GM12801 (cell line): ENCODE data around the gene TEX29.

Experiments used
- CTCF ChIP-seq: IDR thresholded peaks from one replicate; pipeline ENCODE4 v1.5.1; 2011; ENCODE audit warnings: control low read depth; ENCODE audit not compliant: insufficient read length; ENCODE audit errors: extremely low read depth

TEX29 gene

DNA sequence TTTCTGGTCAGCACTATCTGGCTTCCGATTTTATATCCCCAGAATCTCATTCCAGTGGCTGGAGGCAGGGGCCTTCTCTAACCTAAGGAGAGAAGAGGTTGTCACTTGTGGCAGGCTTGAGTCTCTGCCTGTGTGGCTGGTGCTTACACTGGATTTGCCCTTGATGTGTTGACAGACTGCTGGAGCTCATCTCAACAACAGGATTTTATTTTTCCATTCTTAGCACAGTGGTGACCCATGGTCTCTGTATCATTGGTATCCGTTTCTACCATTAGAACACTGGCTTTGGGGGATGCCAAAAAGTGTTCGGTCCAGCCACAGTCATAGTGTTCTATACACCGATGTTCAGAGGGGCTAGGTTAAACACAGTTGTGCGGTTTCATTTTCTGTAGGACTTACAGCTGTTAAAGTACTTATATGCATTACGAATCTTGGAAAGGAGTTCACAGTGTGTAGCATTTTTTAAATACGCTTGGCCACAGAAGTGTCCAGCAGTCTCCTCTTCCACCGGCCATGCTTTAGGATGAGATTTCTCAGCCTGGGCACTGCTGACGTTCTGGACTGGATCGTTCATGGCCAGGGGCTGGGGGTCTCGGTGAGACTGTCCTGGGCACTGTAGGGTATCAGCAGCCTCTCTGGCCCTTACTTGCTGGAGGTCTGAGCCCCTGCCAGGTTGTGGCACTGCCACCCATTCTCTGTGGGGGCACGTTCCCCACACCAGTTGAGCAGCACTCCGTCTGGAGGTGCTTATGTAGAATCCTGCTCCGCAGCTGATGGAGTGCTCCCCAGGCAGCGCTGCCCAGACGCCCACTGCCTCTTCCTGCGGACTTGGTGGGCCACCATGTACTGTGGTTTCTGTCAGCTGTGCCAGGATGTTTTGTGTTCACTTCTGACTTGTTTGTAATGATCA lies 41.4 kb upstream of the TEX29 start:
- no peak for TF ChIP-seq CTCF

DNA sequence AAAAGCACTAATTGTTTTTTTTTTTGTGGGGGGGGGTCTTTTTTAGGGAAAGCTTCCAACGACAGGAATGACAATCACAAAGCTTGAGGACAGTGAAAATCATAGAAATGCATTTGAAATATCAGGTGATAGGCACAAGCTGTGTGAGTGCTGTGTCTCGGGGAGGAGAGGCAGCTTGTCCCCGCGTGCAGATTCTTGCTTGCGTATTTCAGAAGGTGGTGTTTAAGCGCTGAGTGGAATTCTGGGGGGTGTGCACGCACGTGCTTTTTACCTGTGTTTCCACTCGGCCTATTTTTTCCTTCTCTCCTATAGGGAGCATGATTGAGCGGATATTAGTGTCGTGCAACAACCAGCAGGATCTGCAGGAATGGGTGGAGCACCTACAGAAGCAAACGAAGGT lies 40.2 kb upstream of the TEX29 start:
- TF ChIP-seq CTCF, result no peak

- TF ChIP-seq CTCF, result no peak
Observed at GRCh38 chr13:111280681-111281585, 39.5 kb upstream of the TEX29 start.

DNA sequence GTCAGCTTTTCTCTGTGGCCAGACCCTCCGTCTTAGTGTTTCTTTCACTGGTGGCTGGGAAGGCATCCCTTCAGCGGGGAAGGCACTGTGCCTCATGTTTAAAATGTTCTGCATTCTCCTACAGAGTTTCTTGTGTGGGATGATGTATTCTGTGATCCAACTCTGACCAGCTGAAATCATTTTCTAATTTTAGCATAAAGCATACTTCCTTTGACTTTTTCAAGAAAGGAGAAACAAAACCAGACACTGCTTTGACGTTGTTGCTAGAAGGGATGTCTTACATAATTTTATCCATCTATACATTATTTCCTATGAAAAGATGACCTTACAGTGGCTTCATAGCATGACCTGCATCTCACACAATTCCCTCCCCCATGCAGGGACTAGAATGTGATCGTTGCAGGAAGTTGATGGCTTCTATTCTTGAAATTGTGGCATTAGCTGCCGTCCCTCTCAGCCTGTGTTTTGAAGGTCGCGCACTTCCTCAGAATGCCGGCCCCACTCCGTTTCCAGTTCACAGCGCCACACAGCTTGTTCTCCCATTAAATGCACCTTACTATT lies 38.6 kb upstream of the TEX29 start:
- TF ChIP-seq CTCF, result no peak

DNA sequence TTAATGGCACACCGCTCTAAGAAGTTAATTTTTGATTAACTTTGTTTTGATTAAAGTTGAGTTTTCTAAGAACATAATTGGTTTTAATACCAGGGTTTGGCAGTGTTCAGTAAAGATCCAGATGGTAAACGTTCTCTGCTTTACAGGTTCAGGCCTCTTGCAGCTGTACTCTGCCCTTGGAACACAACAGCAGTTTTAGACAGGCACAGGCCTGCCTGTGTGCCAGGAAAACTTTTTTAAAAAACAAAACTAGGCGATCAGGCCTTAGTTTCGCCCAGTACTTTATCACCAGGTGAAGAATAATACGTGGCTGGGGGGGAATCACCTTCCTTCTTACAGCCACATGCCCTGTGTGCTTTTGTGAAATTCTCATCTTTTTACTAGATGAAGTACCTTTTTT lies 38.0 kb upstream of the TEX29 start:
- no peak for TF ChIP-seq CTCF

- no peak for TF ChIP-seq CTCF
Observed at GRCh38 chr13:111282997-111283396, 37.4 kb upstream of the TEX29 start.

DNA sequence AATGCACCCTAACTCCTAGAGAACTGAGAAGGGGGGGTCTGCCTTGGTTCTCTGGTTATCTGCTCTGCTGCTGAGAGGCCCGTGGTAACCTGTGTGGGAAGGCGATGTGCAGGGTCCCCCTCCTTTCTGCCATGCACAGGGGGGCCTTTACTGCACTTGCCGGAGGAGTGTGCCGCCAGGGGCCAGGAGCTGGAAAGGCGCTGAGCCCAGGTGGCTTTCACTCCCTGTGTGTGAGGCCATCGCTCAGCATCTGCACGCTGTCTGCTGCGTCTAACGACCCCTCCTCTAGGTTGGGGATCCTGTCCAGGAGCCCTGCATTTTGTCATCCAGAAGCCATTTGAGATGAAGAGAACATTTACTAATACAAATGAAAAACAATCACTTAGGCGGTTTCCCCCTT lies 37.0 kb upstream of the TEX29 start:
- TF ChIP-seq CTCF, result no peak
